Type B pancreatic cell (in vitro differentiated cells): Measurements from ENCODE around the gene BPIFB4. TPM values are rescaled to one million over a fixed set of nuclear protein-coding genes. Genes with fewer than 3 reads are reported as not detected.

ENCODE experiments used
- DNase-seq: peaks from one replicate; pipeline ENCODE4 v3.0.0; 2021; ENCODE audit warnings: mixed read lengths; ENCODE audit not compliant: unreplicated experiment; ENCODE audit errors: extremely low spot score
- H3K27ac Mint-ChIP-seq: 2 replicates; pipeline ENCODE4 v1.8.0; 2021; ENCODE audit warnings: mild to moderate bottlenecking, mixed read lengths
- H3K27me3 Mint-ChIP-seq: 2 replicates; pipeline ENCODE4 v1.8.0; 2021; ENCODE audit warnings: mixed read lengths
- H3K36me3 Mint-ChIP-seq: 2 replicates; pipeline ENCODE4 v1.8.0; 2021; ENCODE audit warnings: mixed read lengths
- H3K4me1 Mint-ChIP-seq: one replicate; pipeline ENCODE4 v1.8.0; 2021; ENCODE audit warnings: mixed read lengths; ENCODE audit not compliant: unreplicated experiment
- H3K4me3 Mint-ChIP-seq: 2 replicates; pipeline ENCODE4 v1.8.0; 2021; ENCODE audit warnings: mild to moderate bottlenecking, mixed read lengths
- H3K9me3 Mint-ChIP-seq: 2 replicates; pipeline ENCODE4 v1.8.0; 2021; ENCODE audit warnings: mixed read lengths
- CTCF ChIP-seq: fragments of 200-600 bp; sonication (generic); conservative IDR thresholded peaks from 2 replicates; pipeline ENCODE4 v1.5.0; 2021; ENCODE audit warnings: antibody characterized with exemption, mild to moderate bottlenecking
- total RNA-seq: library from RNA; stranded (reverse); gene quantifications from 2 replicates; pipeline ENCODE4 v1.2.1, GENCODE V29; 2021; ENCODE audit warnings: low replicate concordance

BPIFB4 gene
- total RNA-seq, 1 donor from 2014 or later, result not detected

GRCh38 chr20:33034115-33034514 lies 45.3 kb upstream of the BPIFB4 start:
- TF ChIP-seq CTCF, result no peak
- no peaks in the 10 kb centered on the region for H3K36me3 Mint-ChIP-seq
- DNase-seq, result no peak
- peaks cover 40% of the 10 kb centered on the region for H3K27me3 Mint-ChIP-seq
- H3K4me1 Mint-ChIP-seq, result no peaks in the 10 kb centered on the region
- peaks cover 4% of the 10 kb centered on the region for H3K9me3 Mint-ChIP-seq
- no peak overlapping the region for H3K4me3 Mint-ChIP-seq
- H3K27ac Mint-ChIP-seq, result no peak overlapping the region

- peaks cover 47% of the 10 kb centered on the region for H3K27me3 Mint-ChIP-seq
- no peaks in the 10 kb centered on the region for H3K36me3 Mint-ChIP-seq
- no peaks in the 10 kb centered on the region for H3K4me1 Mint-ChIP-seq
- H3K9me3 Mint-ChIP-seq, result peaks cover 4% of the 10 kb centered on the region
- DNase-seq, result no peak
- H3K27ac Mint-ChIP-seq, result no peak overlapping the region
- TF ChIP-seq CTCF, result no peak
- H3K4me3 Mint-ChIP-seq, result no peak overlapping the region
These were observed 44.4 kb upstream of the BPIFB4 start for GRCh38 chr20:33034901-33035492.

- Mint-ChIP-seq H3K27ac (no peak overlapping the region), H3K27me3 (peaks cover 52% of the 10 kb centered on the region)
These were observed 42.0 kb upstream of the BPIFB4 start for GRCh38 chr20:33037456-33037855.

GRCh38 chr20:33038243-33038642 lies 41.2 kb upstream of the BPIFB4 start:
- Mint-ChIP-seq H3K27me3 (peaks cover 46% of the 10 kb centered on the region), H3K36me3 (no peaks in the 10 kb centered on the region), H3K4me1 (no peaks in the 10 kb centered on the region), H3K9me3 (peaks cover 2% of the 10 kb centered on the region), H3K27ac (no peak overlapping the region), H3K4me3 (no peak overlapping the region)
- no peak for DNase-seq
- no peak for TF ChIP-seq CTCF

More at GRCh38 chr20:33037456-33037855, 42.0 kb upstream of the BPIFB4 start:
- H3K4me1 Mint-ChIP-seq, result no peaks in the 10 kb centered on the region
- no peak for DNase-seq
- H3K36me3 Mint-ChIP-seq, result no peaks in the 10 kb centered on the region
- H3K4me3 Mint-ChIP-seq, result no peak overlapping the region
- H3K9me3 Mint-ChIP-seq, result peaks cover 4% of the 10 kb centered on the region
- no peak for TF ChIP-seq CTCF

GRCh38 chr20:33042430-33042829 lies 37.0 kb upstream of the BPIFB4 start:
- TF ChIP-seq CTCF, result no peak
- Mint-ChIP-seq H3K9me3 (peaks cover 15% of the 10 kb centered on the region), H3K4me1 (no peaks in the 10 kb centered on the region), H3K36me3 (no peaks in the 10 kb centered on the region), H3K4me3 (no peak overlapping the region), H3K27me3 (peaks cover 30% of the 10 kb centered on the region), H3K27ac (no peak overlapping the region)
- DNase-seq, result no peak
